Anterior cingulate cortex (tissue), 58 donors: ENCODE measurements around the gene KPNA6.
A peak's percentile ranks its signal among the peaks of the same experiment; 100 is the strongest.
"Not testable (repeated sequence)": the region's sequence is repeated elsewhere in the genome, so short reads cannot be mapped to it uniquely, and the experiment has no call there.

Experiments used
- DNase-seq, 58 donors: peaks; one replicate each; lab custom pipeline; 2025; lab: John Stamatoyannopoulos, UW

Gene KPNA6

DNA sequence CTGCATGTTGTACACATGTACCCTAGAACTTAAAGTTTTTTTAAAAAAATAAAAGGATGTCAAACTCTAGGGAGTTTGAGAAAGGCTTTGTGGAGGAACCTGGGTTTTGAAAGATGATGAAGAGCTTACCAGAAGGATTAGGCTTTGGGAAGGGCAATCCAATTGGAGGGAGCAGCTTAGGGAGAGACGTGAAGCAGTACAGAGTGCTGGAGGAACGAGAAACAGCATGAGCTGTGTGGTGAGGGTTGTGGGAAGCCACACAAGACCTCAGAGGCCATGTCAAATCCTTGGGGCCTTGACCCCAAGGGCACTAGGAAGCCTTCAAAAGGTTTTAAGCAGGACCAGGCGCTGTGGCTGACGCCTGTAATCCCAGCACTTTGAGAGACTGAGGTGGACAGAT, 8.4 kb upstream of the KPNA6 start:
- DNase-seq, result no peak

GRCh38 chr1:32100359-32100758, 7.5 kb upstream of the KPNA6 start:
- peak in 22 of 58 donors; percentile 3 to 55 (median 18) for DNase-seq

DNA sequence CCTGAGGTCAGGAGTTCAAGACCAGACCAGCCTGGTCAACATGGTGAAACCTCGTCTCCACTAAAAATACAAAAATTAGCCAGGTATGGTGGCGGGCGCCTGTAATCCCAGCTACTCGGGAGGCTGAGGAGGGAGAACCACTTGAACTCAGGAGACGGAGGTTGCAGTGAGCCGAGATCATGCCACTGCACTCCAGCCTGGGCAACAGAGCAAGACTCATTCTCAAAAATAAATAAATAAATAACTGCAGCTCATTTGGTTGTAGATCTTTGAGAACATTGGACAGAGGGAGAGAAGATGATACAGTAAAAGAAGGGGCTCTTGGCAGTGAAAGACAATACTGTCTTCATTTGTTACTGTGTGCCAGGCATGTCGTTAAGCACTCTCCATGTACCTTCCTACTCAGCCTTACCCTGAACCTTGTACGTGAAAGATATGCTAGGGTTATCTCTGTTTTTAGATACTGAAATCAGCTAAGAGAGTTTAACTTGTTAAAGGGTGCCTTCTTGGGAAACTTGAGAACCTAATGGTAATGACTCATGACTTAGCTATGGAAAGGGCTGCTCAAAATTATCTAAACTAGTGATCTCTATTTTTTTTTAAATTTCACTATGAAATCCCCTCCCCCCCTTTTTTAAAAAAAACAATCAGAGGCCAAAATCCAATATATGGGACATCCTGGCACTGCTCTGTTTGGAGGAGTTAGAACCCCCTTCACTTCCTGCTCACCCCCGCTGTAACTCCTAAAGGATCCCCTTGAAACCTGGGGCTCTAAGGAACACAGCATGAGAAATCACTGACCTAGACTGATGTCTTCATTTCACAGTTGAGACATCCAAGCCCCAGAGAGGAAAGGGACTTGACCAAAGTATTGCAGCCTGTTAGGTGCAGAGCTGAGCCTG, 6.8 kb upstream of the KPNA6 start:
- DNase-seq, result no peak

- no peak for DNase-seq
These were observed 3.7 kb upstream of the KPNA6 start for GRCh38 chr1:32104127-32104526.

DNA sequence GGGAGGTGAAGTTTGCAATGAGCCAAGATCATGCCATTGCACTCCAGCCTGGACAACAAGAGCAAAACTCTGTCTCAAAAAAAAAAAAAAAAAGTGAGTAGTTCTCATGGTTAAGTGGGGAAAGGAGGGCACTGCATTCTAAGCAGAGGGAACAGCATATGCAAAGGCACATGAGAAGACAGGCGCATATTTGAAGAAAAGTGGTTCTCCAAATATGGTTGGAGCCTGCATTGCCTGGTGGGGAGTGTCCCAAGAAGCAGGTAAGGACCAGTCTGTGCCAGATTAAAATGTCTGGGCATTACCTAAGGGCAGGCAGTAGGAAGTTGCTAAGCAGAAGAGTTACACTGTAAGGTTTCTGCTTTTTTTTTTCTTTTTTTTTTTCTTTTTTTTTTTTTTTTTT, 2.5 kb upstream of the KPNA6 start:
- no peak for DNase-seq

DNA sequence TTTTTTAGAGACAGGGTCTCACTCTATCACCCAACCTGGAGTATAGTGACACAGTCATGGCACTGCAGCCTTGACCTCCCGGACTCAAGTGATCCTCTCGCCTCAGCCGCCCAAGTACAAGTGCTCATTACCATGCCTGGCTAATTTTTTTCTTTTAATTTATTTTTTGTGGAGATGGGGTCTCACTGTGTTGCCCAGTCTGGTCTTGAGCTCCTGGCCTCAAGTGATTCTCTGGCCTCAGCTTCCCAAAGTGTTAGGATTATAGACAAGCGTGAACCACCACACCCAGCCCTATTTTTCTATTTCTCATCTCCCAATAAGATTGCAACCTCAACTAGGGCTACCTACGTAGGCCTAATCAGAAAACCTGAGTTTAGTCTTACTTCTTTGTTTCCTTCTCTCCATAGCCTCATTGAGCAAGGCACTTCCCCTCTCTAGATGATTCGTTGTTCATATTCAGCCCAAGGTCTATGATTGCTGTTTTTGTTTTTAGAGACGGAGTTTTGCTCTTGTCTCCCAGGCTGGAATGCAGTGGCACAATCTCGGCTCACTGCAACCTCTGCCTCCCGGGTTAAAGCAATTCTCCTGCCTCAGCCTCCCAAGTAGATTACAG, 1.1 kb upstream of the KPNA6 start:
- no peak for DNase-seq

DNA sequence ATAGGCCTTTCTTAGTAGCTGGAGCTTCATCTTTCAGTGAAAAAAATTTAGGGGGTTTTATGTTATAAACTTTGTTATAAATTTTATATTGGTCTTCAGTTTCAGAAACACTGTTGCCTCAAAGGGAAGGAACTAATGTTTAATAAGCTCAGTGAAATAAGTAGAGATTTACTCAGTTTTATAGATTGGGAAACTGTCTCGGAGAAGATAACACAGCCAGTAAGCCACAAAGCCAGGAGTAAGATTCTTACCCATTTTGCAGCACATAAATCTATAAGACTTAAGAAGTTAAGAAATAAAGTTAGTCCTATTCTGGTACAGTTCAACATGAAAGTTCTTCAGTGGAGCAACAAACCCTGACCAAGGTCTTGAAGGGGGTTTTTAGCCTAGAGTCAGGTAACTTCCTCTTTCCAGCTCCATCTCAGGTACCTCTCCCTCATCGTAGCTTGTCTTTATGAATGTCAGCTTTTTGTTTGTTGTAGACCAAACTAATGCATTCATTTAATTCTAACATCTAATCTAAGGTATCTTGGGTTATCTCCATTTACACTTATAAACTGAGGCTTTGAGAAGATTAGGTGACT, 3.3 kb downstream of the KPNA6 start:
- no peak for DNase-seq

- no peak for DNase-seq
These were observed 3.9 kb downstream of the KPNA6 start for GRCh38 chr1:32111789-32112188.

DNA sequence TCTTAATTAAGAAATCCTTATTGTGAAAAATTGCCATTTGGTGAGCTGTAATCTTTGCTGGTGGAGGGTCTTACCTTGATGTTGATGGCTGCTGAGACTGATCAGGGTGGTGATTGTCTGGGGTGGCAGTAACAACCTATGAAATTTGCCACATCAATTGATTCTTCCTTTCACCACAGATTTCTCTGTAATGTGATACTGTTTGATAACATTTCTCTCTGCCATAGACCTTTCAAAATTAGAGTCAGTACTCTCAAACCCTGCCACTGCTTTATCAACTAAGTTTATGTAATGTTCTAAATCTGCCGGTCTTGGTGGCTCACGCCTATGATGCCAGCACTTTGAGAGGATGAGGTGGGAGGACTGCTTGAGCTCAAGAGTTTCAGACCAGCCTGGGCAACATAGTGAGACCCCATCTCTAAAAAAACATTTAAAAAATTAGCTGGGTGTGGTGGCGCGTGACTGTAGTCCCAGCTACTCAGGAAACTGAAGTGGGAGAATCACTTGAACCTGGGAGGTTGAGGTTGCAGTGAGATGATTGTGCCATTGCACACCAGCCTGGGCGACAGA, 5.0 kb downstream of the KPNA6 start:
- no peak for DNase-seq

DNA sequence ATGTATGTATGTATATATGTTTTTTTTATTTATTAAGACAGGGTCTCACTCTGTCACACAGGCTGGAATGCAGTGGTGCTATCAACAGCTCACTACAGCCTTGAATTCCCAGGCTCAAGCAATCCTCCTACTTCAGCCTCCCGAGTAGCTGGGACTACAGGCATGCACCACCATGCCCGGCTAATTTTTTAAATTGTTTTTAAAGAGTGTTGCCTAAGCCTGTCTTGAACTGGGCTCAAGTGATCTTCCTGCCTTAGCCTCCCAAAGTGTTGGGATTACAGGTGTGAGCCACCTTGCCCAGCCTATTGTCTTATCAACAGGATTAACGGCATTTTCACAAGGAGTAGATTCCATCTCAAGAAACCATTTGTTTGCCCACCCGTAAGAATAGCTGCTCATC, 5.6 kb downstream of the KPNA6 start:
- DNase-seq, result not testable (repeated sequence)

GRCh38 chr1:32114420-32114819, 6.6 kb downstream of the KPNA6 start:
- DNase-seq, result no peak

DNA sequence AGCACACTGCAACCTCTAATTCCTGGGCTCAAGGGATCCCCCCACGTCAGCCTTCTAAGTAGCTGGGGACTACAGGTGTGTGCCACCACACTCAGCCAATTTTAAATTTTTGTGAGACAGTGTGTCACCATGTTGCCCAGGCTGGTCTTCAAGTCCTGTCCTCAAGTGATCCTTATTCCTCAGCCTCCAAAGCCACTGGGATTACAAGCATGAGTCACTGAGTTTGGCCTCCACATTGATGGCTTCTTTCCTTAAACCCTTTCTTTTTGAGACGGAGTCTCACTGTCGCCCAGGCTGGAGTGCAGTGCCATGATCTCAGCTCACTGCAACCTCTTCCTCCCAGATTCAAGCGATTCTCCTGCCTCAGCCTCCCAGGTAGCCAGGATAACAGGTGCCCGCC, 7.6 kb downstream of the KPNA6 start:
- DNase-seq, result no peak

DNA sequence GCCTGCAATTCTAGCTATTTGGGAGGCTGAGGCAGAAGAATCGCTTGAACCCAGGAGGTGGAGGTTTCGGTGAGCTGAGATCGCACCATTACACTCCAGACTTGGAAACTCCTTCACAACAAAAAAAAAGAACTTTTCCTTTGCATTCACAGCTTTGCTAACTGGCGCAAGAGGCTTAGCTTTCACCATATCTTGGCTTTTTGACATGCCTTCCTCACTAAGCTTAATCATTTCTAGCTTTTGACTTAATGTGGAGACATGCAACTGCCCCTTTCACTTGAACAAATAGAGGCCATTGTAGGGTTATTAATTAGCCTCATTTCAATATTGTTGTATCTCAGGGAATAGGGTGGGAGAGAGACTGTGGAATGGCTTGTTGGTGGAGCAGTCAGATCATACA, 8.7 kb downstream of the KPNA6 start:
- no peak for DNase-seq

DNA sequence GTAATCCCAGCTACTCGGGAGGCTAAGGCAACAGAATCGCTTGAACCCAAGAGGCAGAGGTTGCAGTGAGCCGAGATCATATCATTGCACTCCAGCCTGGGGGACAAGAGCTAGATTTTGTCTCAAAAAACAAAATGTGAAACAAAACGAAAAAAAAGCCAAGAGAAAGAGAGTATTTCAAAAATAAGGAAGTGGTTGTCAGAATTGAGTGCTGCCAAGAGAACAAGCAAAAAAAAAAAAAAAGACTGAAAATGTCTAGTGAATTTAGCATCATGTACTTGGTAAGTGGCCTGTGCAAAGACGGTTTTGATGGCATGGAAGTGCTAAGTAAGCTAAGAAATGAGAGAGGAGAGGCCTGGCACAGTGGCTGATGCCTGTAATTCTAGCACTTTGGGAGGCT, 14.3 kb downstream of the KPNA6 start:
- DNase-seq, result no peak

- DNase-seq, result not testable (repeated sequence)
These were observed 15.5 kb downstream of the KPNA6 start for GRCh38 chr1:32123361-32123760.

GRCh38 chr1:32125313-32125712, 17.5 kb downstream of the KPNA6 start:
- no peak for DNase-seq

DNA sequence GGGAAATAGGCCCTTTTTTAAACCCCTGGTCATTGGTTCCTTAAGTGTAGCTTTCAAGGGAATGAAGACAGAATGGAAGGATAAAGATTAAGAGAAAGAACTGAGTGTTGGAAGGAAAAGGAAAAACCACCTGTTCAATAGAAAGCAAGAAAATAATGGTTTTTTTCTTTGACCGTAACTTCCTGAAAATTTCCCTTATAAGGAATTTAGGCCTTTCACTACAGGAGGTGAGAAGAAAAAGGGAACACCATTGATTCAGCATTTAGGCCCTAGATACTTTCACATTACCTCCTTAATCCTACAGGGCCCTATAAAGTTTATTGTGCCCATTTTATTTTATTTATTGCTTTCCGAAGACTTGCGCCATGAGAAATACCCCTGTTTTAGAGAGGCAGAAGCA, 18.9 kb downstream of the KPNA6 start:
- DNase-seq, result no peak

DNA sequence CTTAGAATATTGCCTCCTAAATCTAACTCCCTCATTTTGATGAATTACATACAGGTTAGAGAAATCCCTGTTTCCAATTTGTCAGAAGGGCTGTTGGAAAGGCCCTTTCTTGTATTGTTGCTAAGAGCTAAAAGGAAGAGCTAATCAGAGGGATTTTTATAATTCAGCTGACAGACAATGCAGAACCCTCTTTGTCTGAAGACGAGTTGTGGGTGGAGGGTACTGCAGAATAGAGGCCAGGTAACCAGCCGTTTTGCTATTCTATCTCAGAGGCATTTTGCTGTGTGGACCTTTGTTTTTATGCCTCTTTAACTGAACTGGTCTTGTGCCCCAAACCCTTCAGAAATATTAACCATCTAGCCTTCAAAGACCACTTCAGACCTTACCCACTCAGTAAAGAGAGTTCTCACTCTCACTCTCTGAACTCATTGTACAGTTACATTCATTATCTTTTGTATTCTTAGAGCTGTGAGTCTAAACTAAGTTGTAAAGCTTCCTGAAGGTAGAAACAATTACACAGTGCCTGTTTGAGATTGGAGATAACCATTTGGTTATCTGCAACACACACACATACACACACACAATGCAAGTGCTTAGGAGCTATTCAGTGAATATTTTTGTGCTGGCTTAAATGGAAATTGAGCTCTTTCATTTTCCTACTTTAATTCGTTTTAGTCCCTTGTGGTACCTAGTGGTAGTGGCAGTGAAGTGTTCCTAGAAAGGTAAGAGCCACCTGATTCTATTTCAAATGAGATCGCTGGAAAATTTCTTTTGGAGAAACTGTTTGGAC, 19.7 kb downstream of the KPNA6 start:
- no peak for DNase-seq

DNA sequence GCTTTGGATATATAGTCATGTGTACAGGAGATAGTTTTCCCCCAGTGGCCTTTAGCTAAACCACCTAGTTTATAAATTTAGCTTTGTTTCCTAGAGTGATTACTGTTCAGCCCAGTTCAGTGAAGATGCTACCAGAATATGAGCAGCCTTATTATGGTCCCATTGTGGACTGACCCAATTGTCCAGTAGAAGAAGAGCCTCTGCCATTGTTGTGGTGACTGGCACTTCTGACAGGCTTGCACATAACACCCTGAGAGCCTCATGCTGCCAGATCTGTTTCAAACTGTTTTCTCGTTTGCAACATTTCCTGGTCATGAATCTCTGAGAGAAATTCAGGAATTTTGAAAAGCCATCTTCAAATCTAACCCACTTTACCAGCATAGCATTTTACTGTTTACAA, 20.6 kb downstream of the KPNA6 start:
- DNase-seq, result peak in 9 of 58 donors; percentile 4 to 52 (median 14)

DNA sequence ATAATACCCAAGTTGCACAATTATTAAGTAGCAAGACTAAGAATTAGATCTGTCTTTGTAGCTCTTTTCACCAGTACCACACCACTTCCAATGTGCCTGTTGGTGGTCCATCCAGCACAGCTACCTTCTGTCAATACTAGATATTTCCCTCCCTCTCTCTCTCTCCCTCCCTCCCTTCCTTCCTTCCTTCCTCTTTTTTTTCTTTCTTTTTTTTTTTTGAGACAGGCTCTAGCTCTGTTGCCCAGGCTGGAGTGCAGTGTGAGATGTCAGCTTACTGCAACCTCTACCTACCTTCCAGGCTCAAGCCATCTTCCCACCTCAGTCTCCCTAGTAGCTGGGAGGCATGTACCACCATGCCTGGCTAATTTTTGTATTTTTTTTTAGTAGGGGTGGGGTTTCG, 21.1 kb downstream of the KPNA6 start:
- no peak for DNase-seq

DNA sequence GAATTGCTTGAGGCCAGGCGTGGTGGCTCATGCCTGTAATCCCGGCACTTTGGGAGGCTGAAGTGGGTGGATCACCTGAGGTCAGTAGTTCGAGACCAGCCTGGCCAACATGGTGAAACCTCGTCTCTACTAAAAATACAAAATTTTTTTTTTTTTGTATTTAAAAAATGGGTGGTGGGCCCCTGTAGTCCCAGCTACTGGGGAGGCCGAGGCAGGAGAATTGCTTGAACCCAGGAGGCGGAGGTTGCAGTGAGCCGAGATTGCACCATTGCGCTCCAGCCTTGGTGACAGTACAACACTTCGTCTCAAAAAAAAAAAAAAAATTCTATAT, 26.1 kb downstream of the KPNA6 start:
- DNase-seq, result not testable (repeated sequence)
